H9 (cell line): ENCODE measurements around the gene PKMYT1. TPM values are rescaled to one million over a fixed set of nuclear protein-coding genes. Genes with fewer than 3 reads are reported as not detected.

Experiments
- DNase-seq: peaks from one replicate; pipeline ENCODE4 v3.0.0-alpha.2; 2017
- H2AFZ ChIP-seq: one replicate; pipeline ENCODE4 v1.6.1; 2013; ENCODE audit warnings: mild to moderate bottlenecking, low read length, control low read depth, moderate library complexity
- H2AK5ac ChIP-seq: 2 replicates; pipeline ENCODE4 v1.6.1; 2013; ENCODE audit warnings: low read length, control low read depth, mixed read lengths; ENCODE audit not compliant: insufficient read length
- H2BK120ac ChIP-seq: one replicate; pipeline ENCODE4 v1.6.1; 2013; ENCODE audit warnings: low read depth, mild to moderate bottlenecking, low read length, control low read depth, inconsistent platforms; ENCODE audit not compliant: poor library complexity, severe bottlenecking
- H2BK12ac ChIP-seq: 2 replicates; pipeline ENCODE4 v1.6.1; 2013; ENCODE audit warnings: low read length, control low read depth, mixed read lengths, low read depth; ENCODE audit not compliant: insufficient read length
- H2BK15ac ChIP-seq: 2 replicates; pipeline ENCODE4 v1.6.1; 2013; ENCODE audit warnings: low read depth, low read length, control low read depth
- H2BK20ac ChIP-seq: one replicate; pipeline ENCODE4 v1.6.1; 2013; ENCODE audit warnings: low read depth, mild to moderate bottlenecking, low read length, control low read depth, inconsistent platforms; ENCODE audit not compliant: poor library complexity, severe bottlenecking
- H2BK5ac ChIP-seq: 2 replicates; pipeline ENCODE4 v1.6.1; 2013; ENCODE audit warnings: low read length, control low read depth, mixed read lengths; ENCODE audit not compliant: insufficient read length
- H3K14ac ChIP-seq: 2 replicates; pipeline ENCODE4 v1.6.1; 2013; ENCODE audit warnings: low read length, control low read depth; ENCODE audit not compliant: insufficient read depth
- H3K18ac ChIP-seq: 2 replicates; pipeline ENCODE4 v1.6.1; 2013; ENCODE audit warnings: low read depth, mild to moderate bottlenecking, mixed read lengths, low read length, control low read depth; ENCODE audit not compliant: insufficient read length
- H3K23ac ChIP-seq: 2 replicates; pipeline ENCODE4 v1.6.1; 2013; ENCODE audit warnings: low read length, control low read depth, mixed read lengths, low read depth; ENCODE audit not compliant: insufficient read length
- H3K23me2 ChIP-seq: 2 replicates; pipeline ENCODE4 v1.6.1; 2013; ENCODE audit warnings: low read depth, mild to moderate bottlenecking, mixed read lengths, low read length, control low read depth; ENCODE audit not compliant: insufficient read length, poor library complexity, severe bottlenecking
- H3K27ac ChIP-seq: 2 replicates; pipeline ENCODE4 v1.5.1; 2013; ENCODE audit warnings: low read length, control low read depth, mixed read lengths, low read depth; ENCODE audit not compliant: insufficient read length
- H3K27me3 ChIP-seq: 2 replicates; pipeline ENCODE4 v1.6.1; 2013; ENCODE audit warnings: low read length, control low read depth, inconsistent platforms; ENCODE audit not compliant: insufficient read depth
- H3K4ac ChIP-seq: 2 replicates; pipeline ENCODE4 v1.6.1; 2013; ENCODE audit warnings: low read depth, mild to moderate bottlenecking, control low read depth, inconsistent platforms, low read length, moderate library complexity
- H3K4me1 ChIP-seq: 2 replicates; pipeline ENCODE4 v1.6.1; 2013; ENCODE audit warnings: low read length, control low read depth, inconsistent platforms; ENCODE audit not compliant: insufficient read depth
- H3K4me2 ChIP-seq: 2 replicates; pipeline ENCODE4 v1.6.1; 2013; ENCODE audit warnings: low read length, control low read depth, mixed read lengths; ENCODE audit not compliant: insufficient read length, insufficient read depth
- H3K56ac ChIP-seq: 2 replicates; pipeline ENCODE4 v1.6.1; 2013; ENCODE audit warnings: low read depth, mild to moderate bottlenecking, mixed read lengths, low read length, control low read depth; ENCODE audit not compliant: insufficient read length
- H3K79me1 ChIP-seq: 2 replicates; pipeline ENCODE4 v1.6.1; 2013; ENCODE audit warnings: low read depth, mild to moderate bottlenecking, moderate library complexity, low read length, control low read depth, inconsistent platforms; ENCODE audit not compliant: insufficient read depth, poor library complexity, severe bottlenecking
- H3K79me2 ChIP-seq: 2 replicates; pipeline ENCODE4 v1.6.1; 2013; ENCODE audit warnings: low read length, control low read depth, inconsistent platforms; ENCODE audit not compliant: insufficient read depth
- H3K9ac ChIP-seq: 2 replicates; pipeline ENCODE4 v1.6.1; 2013; ENCODE audit warnings: low read length, control low read depth, mixed read lengths; ENCODE audit not compliant: insufficient read length; ENCODE audit errors: extremely low read depth
- H3K9me3 ChIP-seq: one replicate; pipeline ENCODE4 v1.6.1; 2013; ENCODE audit warnings: low read depth, low read length, inconsistent platforms; ENCODE audit not compliant: control insufficient read depth
- H3T11ph ChIP-seq: one replicate; pipeline ENCODE4 v1.6.1; 2013; ENCODE audit warnings: mild to moderate bottlenecking, low read length, control low read depth, inconsistent platforms
- H4K20me1 ChIP-seq: one replicate; pipeline ENCODE4 v1.6.1; 2013; ENCODE audit not compliant: control insufficient read depth, insufficient read length, insufficient read depth
- H4K5ac ChIP-seq: 2 replicates; pipeline ENCODE4 v1.6.1; 2013; ENCODE audit warnings: low read depth, mild to moderate bottlenecking, mixed read lengths, low read length, control low read depth; ENCODE audit not compliant: insufficient read length
- H4K8ac ChIP-seq: replicated peaks from 2 replicates; pipeline ENCODE4 v1.6.1; 2013; ENCODE audit warnings: low read length, control low read depth, mixed read lengths, low read depth; ENCODE audit not compliant: insufficient read length
- H4K91ac ChIP-seq: 2 replicates; pipeline ENCODE4 v1.6.1; 2013; ENCODE audit warnings: low read depth, mild to moderate bottlenecking, moderate library complexity, mixed read lengths, low read length, control low read depth; ENCODE audit not compliant: insufficient read length
- H3K27ac Mint-ChIP-seq, 3 experiments: 2 replicates in 2 of 3; 3 replicates in 1 of 3; pipeline ENCODE4 v1.8.0; 2020 to 2021; ENCODE audit warnings: mixed read lengths in 3 of 3, mild to moderate bottlenecking in 1 of 3, moderate library complexity in 1 of 3
- H3K27me3 Mint-ChIP-seq: 2 replicates; pipeline ENCODE4 v1.8.0; 2021; ENCODE audit warnings: low read depth, mild to moderate bottlenecking, moderate library complexity, mixed read lengths
- H3K36me3 Mint-ChIP-seq, 3 experiments: 2 replicates in 2 of 3; 3 replicates in 1 of 3; pipeline ENCODE4 v1.8.0; 2020 to 2021; ENCODE audit warnings: low read depth in 3 of 3, mixed read lengths in 3 of 3; ENCODE audit not compliant: insufficient read depth in 1 of 3
- H3K4me1 Mint-ChIP-seq, 2 experiments: 2 replicates each; pipeline ENCODE4 v1.8.0; 2020; ENCODE audit warnings: mixed read lengths in 2 of 2
- H3K4me3 Mint-ChIP-seq, 2 experiments: 2 replicates in 1 of 2; 3 replicates in 1 of 2; pipeline ENCODE4 v1.8.0; 2020 to 2021; ENCODE audit warnings: mild to moderate bottlenecking in 2 of 2, mixed read lengths in 2 of 2, moderate library complexity in 1 of 2
- H3K9me3 Mint-ChIP-seq, 2 experiments: 2 replicates in 1 of 2; 3 replicates in 1 of 2; pipeline ENCODE4 v1.8.0; 2020; ENCODE audit warnings: mild to moderate bottlenecking in 2 of 2, mixed read lengths in 2 of 2, moderate library complexity in 1 of 2
- CTCF ChIP-seq: fragments of 200-600 bp; sonication (generic); conservative IDR thresholded peaks from 3 replicates; pipeline ENCODE4 v1.8.0; 2021; ENCODE audit warnings: antibody characterized with exemption, mild to moderate bottlenecking
- WGBS: extraction: QIAGEN DNeasy Blood & Tissue Kit; methylation state at CpG from one replicate; pipeline ENCODE4 v1.1.7; 2013; ENCODE audit warnings: missing lambda C conversion rate, low lambda C conversion rate, mixed read lengths; ENCODE audit not compliant: insufficient read length; ENCODE audit errors: extremely low coverage; 5-methylcytosine and 5-hydroxymethylcytosine counted together
- total RNA-seq: library from RNA; stranded (reverse); gene quantifications from 2 replicates; pipeline ENCODE4 v1.2.1, GENCODE V29; 2021

Gene PKMYT1
- total RNA-seq, 1 experiment from 2014 or later = 114 TPM

- H4K91ac ChIP-seq = no peak overlapping the region
- Mint-ChIP-seq H3K27me3 (peaks cover 9% of the 10 kb centered on the region), H3K4me1 (peaks cover 24 to 50% of the 10 kb centered on the region in 2 experiments), H3K27ac (peak overlapping the region; percentile 98 to 100 (median 99); a peak in 5 of 7 replicates), H3K36me3 (peaks cover 15 to 42% (median 32%) of the 10 kb centered on the region in 3 experiments), H3K4me3 (peak overlapping the region; percentile 93 to 96), H3K9me3 (no peaks in the 10 kb centered on the region; a peak in 2 of 5 replicates)
- no peak overlapping the region for H3K18ac ChIP-seq
- no peak overlapping the region for H2BK5ac ChIP-seq
- no peak overlapping the region for H2AFZ ChIP-seq
- H3K27me3 ChIP-seq = no peaks in the 10 kb centered on the region
- H3K9ac ChIP-seq = peak overlapping the region; percentile 21
- H3K23me2 ChIP-seq = peaks cover 26% of the 10 kb centered on the region
- no peak overlapping the region for H2BK12ac ChIP-seq
- no peak overlapping the region for H3K4ac ChIP-seq
- no peak overlapping the region for H3T11ph ChIP-seq
- peaks cover 2% of the 10 kb centered on the region; the same call in 1 of the 2 replicates for H3K4me1 ChIP-seq
- H2BK15ac ChIP-seq = no peak overlapping the region
- no peak for TF ChIP-seq CTCF
- no peak overlapping the region for H2BK120ac ChIP-seq
- H3K79me1 ChIP-seq = no peaks in the 10 kb centered on the region
- H4K20me1 ChIP-seq = no peaks in the 10 kb centered on the region
- peak overlapping the region; percentile 51 for H3K4me2 ChIP-seq
- H3K79me2 ChIP-seq = no peaks in the 10 kb centered on the region; the same call in 1 of the 2 replicates
- no peak overlapping the region for H3K56ac ChIP-seq
- no peak overlapping the region for H4K5ac ChIP-seq
- WGBS = no CpG with 5 or more reads among the region's 6 CpGs
- H2BK20ac ChIP-seq = no peak overlapping the region
- H3K27ac ChIP-seq = no peak overlapping the region
- DNase-seq = no peak
- no peak overlapping the region for H4K8ac ChIP-seq
- no peak overlapping the region for H2AK5ac ChIP-seq
- H3K14ac ChIP-seq = no peak overlapping the region
- H3K9me3 ChIP-seq = no peaks in the 10 kb centered on the region
- H3K23ac ChIP-seq = no peak overlapping the region
These were observed 43.1 kb upstream of the PKMYT1 start for GRCh38 chr16:3023415-3023668.
